ENCODE results near the gene ZFYVE19. TPM values are rescaled to one million over a fixed set of nuclear protein-coding genes. Genes with fewer than 3 reads are reported as not detected.
A peak's percentile ranks its signal among the peaks of the same experiment; 100 is the strongest.

The ZFYVE19 gene
- total and polyA plus RNA-seq, 2 of the 13 experiments (the other 11 are each of a cell fraction or from before 2014, with no cell fraction given), result 23.3 to 44.0 TPM

DNA sequence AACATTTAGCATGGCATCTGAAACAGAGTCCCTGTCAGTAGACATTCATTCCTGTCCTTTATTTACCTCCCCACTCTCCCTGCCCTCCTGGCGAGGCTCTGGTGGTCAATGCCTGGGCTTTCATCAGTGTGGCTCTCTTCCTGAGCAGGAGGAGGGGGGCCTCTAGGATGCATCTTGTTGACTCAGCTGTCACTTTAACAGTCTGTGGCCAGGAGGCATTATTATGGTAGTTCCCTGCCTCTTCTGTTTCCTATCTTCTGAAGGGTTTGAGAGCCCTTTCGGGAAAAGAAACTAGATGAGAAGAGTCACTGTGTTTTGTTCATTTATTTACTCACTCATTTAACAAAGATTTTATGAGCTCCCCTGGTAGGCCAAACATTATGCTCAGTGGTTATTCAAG, 24.0 kb downstream of the ZFYVE19 start:
- no peak overlapping the region for H3K9ac ChIP-seq (ENCODE audit: insufficient read depth, low read depth, low read length)
- in situ Hi-C loops (cut with HindIII; ENCODE audit: extremely low pct_ligation_motif_present, low pct_unique_long_range_greater_than_20kb), result no loop called here
- TF ChIP-seq, protein P1, sequence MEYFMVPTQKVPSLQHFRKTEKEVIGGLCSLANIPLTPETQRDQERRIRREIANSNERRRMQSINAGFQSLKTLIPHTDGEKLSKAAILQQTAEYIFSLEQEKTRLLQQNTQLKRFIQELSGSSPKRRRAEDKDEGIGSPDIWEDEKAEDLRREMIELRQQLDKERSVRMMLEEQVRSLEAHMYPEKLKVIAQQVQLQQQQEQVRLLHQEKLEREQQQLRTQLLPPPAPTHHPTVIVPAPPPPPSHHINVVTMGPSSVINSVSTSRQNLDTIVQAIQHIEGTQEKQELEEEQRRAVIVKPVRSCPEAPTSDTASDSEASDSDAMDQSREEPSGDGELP (IDR thresholded peaks at IDR 0.05; ENCODE audit: borderline replicate concordance, low read depth), result peak; percentile 80
- TF ChIP-seq REL (CRISPR knock-in tag; conservative IDR thresholded peaks at IDR 0.05), result no peak
- TF ChIP-seq REPIN1 (CRISPR knock-in tag; IDR thresholded peaks at IDR 0.05; ENCODE audit: borderline replicate concordance, low read depth), result no peak
- TF ChIP-seq ZNF556 (CRISPR knock-in tag; IDR thresholded peaks at IDR 0.05; ENCODE audit: borderline replicate concordance), result no peak
- TF ChIP-seq FOXA3 (CRISPR knock-in tag; IDR thresholded peaks at IDR 0.05), result peak; percentile 37; the same call in 1 of the 2 replicates
- ChIA-PET CTCF (ENCODE audit: low intra/inter-chr PET ratio, low total read pairs) (no interaction called here), POLR2A (no interaction called here)
- FAIRE-seq (no peak), DNase-seq (ENCODE audit: low spot score) (no peak), ATAC-seq (no peak)
- H3K27ac ChIP-seq (ENCODE audit: extremely low read length, insufficient read depth, low read length), result no peak overlapping the region
- intact Hi-C loops (cut with micrococcal nuclease; ENCODE audit: unreplicated experiment), result no loop called here
- no peak overlapping the region for H3K4me3 ChIP-seq (replicated peaks in 1 of 3; ENCODE audit: insufficient read depth in 1 of 3, low read depth in 2 of 3, low read length in 3 of 3)
- no peaks in the 10 kb centered on the region; a peak in 1 of 5 replicates for H3K27me3 ChIP-seq (ENCODE audit: control insufficient read depth in 1 of 2, insufficient read depth in 2 of 2, low read length in 2 of 2)
- no TSS peak for BruUV-seq (replicated peaks)
- no peaks in the 10 kb centered on the region for H3K79me2 ChIP-seq (ENCODE audit: insufficient read depth, low read length)
- no peak overlapping the region for H2AFZ ChIP-seq (ENCODE audit: low read length)
- H3K4me1 ChIP-seq (ENCODE audit: insufficient read depth, low read length), result peaks cover 42% of the 10 kb centered on the region
- no peaks in the 10 kb centered on the region for H3K36me3 ChIP-seq (replicated peaks in 1 of 2; ENCODE audit: control insufficient read depth in 1 of 2, insufficient read depth in 2 of 2, low read length in 2 of 2)
- H3K9me3 ChIP-seq (ENCODE audit: low read length), result no peaks in the 10 kb centered on the region
- 30% methylated on average over 2 of the region's 2 CpGs for whole genome bisulfite sequencing (ENCODE audit: low lambda C conversion rate)
- no peak overlapping the region for H3K4me2 ChIP-seq (ENCODE audit: low read depth, low read length)
- H4K20me1 ChIP-seq (ENCODE audit: insufficient read depth, low read length), result no peaks in the 10 kb centered on the region

DNA sequence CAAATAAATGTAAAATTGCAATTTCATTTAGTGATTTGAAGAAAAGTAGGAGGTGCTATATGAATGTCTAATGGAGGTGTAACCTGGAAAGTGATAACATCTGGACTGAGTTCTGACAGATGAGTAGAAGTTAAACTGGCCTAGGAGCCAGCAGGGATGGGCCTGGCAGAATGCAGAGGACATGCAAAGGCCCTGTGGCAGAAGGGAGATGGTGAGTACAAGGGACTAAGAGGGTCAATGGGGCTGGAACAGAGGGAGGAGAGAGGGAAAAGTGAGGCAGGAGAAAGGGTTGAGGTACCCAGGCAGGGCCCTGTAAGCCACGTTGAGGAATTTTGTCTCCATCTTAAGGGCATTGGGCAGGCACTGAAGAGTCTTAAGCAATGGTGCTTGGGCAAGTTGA, 25.0 kb downstream of the ZFYVE19 start:
- Histone ChIP-seq H3K4me1 (ENCODE audit: insufficient read depth, low read length) (peaks cover 33% of the 10 kb centered on the region), H3K79me2 (ENCODE audit: insufficient read depth, low read length) (no peaks in the 10 kb centered on the region), H3K9ac (ENCODE audit: insufficient read depth, low read depth, low read length) (no peak overlapping the region), H3K27me3 (ENCODE audit: control insufficient read depth in 1 of 2, insufficient read depth in 2 of 2, low read length in 2 of 2) (no peaks in the 10 kb centered on the region; a peak in 1 of 5 replicates), H3K36me3 (replicated peaks in 1 of 2; ENCODE audit: control insufficient read depth in 1 of 2, insufficient read depth in 2 of 2, low read length in 2 of 2) (no peaks in the 10 kb centered on the region), H2AFZ (ENCODE audit: low read length) (no peak overlapping the region), H3K27ac (ENCODE audit: extremely low read length, insufficient read depth, low read length) (no peak overlapping the region), H3K4me2 (ENCODE audit: low read depth, low read length) (no peak overlapping the region), H3K4me3 (replicated peaks in 1 of 3; ENCODE audit: insufficient read depth in 1 of 3, low read depth in 2 of 3, low read length in 3 of 3) (no peak overlapping the region), H3K9me3 (ENCODE audit: low read length) (no peaks in the 10 kb centered on the region), H4K20me1 (ENCODE audit: insufficient read depth, low read length) (no peaks in the 10 kb centered on the region)
- no TSS peak for BruUV-seq (replicated peaks)
- WGBS (ENCODE audit: low lambda C conversion rate), result 4% methylated on average over 1 of the region's 1 CpG
- intact Hi-C loops (cut with micrococcal nuclease; ENCODE audit: unreplicated experiment), result no loop called here
- TF ChIP-seq ZMYM3 (CRISPR knock-in tag; IDR thresholded peaks at IDR 0.05) (0 out of 2 replicates have a peak, but pooled peaks have one; percentile 42), ZNF773 (CRISPR knock-in tag; IDR thresholded peaks at IDR 0.05; ENCODE audit: borderline replicate concordance) (no peak)
- ATAC-seq (no peak), DNase-seq (ENCODE audit: low spot score) (no peak), FAIRE-seq (no peak)
- in situ Hi-C loops (cut with HindIII; ENCODE audit: extremely low pct_ligation_motif_present, low pct_unique_long_range_greater_than_20kb), result no loop called here
- ChIA-PET POLR2A (no interaction called here), CTCF (ENCODE audit: low intra/inter-chr PET ratio, low total read pairs) (no interaction called here)

Measured in HepG2 (cell line).